H1 (cell line): ENCODE results near the gene CDK10. TPM values are rescaled to one million over a fixed set of nuclear protein-coding genes. Genes with fewer than 3 reads are reported as not detected.
A peak's percentile ranks its signal among the peaks of the same experiment; 100 is the strongest.

Source experiments
- CTCF ChIA-PET: fragments of 300-600 bp; sonication (Branson Sonifier 250); formaldehyde crosslinking; loops from one replicate; lab custom pipeline; 2021; ENCODE audit not compliant: partially characterized antibody; lab: Charles Lee
- POLR2A ChIA-PET: fragments of 300-600 bp; sonication (Branson Sonifier 250); formaldehyde crosslinking; loops from one replicate; lab custom pipeline; 2021; ENCODE audit warnings: inconsistent platforms; ENCODE audit not compliant: partially characterized antibody; lab: Charles Lee
- DNase-seq, 2 experiments: peaks; one replicate each; pipeline versions ENCODE4 v3.0.0 to v3.0.0-alpha.2; 2010 to 2022; ENCODE audit warnings: low spot score in 2 of 2, low read depth in 1 of 2, mixed read lengths in 1 of 2
- FAIRE-seq: peaks from 2 replicates; lab custom pipeline; 2011; peaks lifted over from hg19 to GRCh38; lab: Jason Lieb, UNC
- H2AFZ ChIP-seq: 2 replicates; pipeline ENCODE4 v1.8.1; 2012; ENCODE audit warnings: low read length, inconsistent platforms
- H2AK5ac ChIP-seq: 2 replicates; pipeline ENCODE4 v1.6.1; 2013; ENCODE audit warnings: low read depth, low read length
- H2BK120ac ChIP-seq: replicated peaks from 2 replicates; pipeline ENCODE3; 2013; ENCODE audit warnings: low read depth, low read length, inconsistent platforms
- H2BK12ac ChIP-seq: 2 replicates; pipeline ENCODE4 v1.6.1; 2013; ENCODE audit warnings: low read depth, low read length
- H2BK15ac ChIP-seq: 2 replicates; pipeline ENCODE4 v1.6.1; 2013; ENCODE audit warnings: low read length
- H2BK20ac ChIP-seq: 2 replicates; pipeline ENCODE4 v1.6.1; 2013; ENCODE audit warnings: low read length
- H2BK5ac ChIP-seq: 2 replicates; pipeline ENCODE4 v1.6.1; 2013; ENCODE audit warnings: low read depth, low read length
- H3K14ac ChIP-seq: 2 replicates; pipeline ENCODE4 v1.6.1; 2013; ENCODE audit warnings: inconsistent platforms; ENCODE audit not compliant: insufficient read length
- H3K18ac ChIP-seq: 2 replicates; pipeline ENCODE4 v1.6.1; 2013; ENCODE audit warnings: low read length; ENCODE audit errors: extremely low read depth
- H3K23ac ChIP-seq: 2 replicates; pipeline ENCODE4 v1.6.1; 2013; ENCODE audit warnings: inconsistent platforms; ENCODE audit not compliant: insufficient read length
- H3K23me2 ChIP-seq: 2 replicates; pipeline ENCODE4 v1.6.1; 2013; ENCODE audit warnings: low read depth, low read length
- H3K27ac ChIP-seq: 2 replicates; pipeline ENCODE4 v1.6.1; 2011; ENCODE audit warnings: low read depth, low read length, inconsistent platforms
- H3K27me3 ChIP-seq, 4 experiments: replicated peaks in 1 of 4; 1 replicate in 1 of 4; 2 replicates in 3 of 4; pipeline versions ENCODE4 v1.6.1 to v1.8.1; 2011 to 2013; ENCODE audit warnings: low read length in 3 of 4, mild to moderate bottlenecking in 3 of 4, inconsistent platforms in 2 of 4, mixed read lengths in 2 of 4, moderate library complexity in 1 of 4; ENCODE audit not compliant: control insufficient read depth in 3 of 4, insufficient read depth in 3 of 4; ENCODE audit errors: extremely low read depth in 1 of 4
- H3K36me3 ChIP-seq, 4 experiments: 2 replicates each; pipeline versions ENCODE4 v1.6.1 to v1.8.1; 2011 to 2013; ENCODE audit warnings: mild to moderate bottlenecking in 4 of 4, low read length in 3 of 4, moderate library complexity in 2 of 4, control low read depth in 1 of 4, inconsistent platforms in 1 of 4; ENCODE audit not compliant: insufficient read depth in 4 of 4, control insufficient read depth in 2 of 4
- H3K4ac ChIP-seq: replicated peaks from 2 replicates; pipeline ENCODE3; 2013; ENCODE audit warnings: low read length, low read depth, mixed read lengths, inconsistent platforms; ENCODE audit not compliant: insufficient read length
- H3K4me1 ChIP-seq, 4 experiments: replicated peaks in 1 of 4; 1 replicate in 1 of 4; 2 replicates in 3 of 4; pipeline versions ENCODE4 v1.6.1 to v1.8.1; 2011 to 2013; ENCODE audit warnings: low read length in 3 of 4, inconsistent platforms in 2 of 4, mixed read lengths in 1 of 4; ENCODE audit not compliant: insufficient read depth in 4 of 4, control insufficient read depth in 3 of 4
- H3K4me2 ChIP-seq, 2 experiments: 2 replicates each; pipeline versions ENCODE4 v1.6.1 to v1.8.1; 2011 to 2013; ENCODE audit warnings: low read depth in 2 of 2, low read length in 2 of 2, control low read depth in 1 of 2, inconsistent platforms in 1 of 2, mild to moderate bottlenecking in 1 of 2; ENCODE audit not compliant: insufficient read depth in 1 of 2
- H3K4me3 ChIP-seq, 4 experiments: fragments of 200-600, 300-600 bp in 1 of 4; sonication (generic), shearing (Covaris generic), sonication (Bioruptor Twin) in 1 of 4; 2 replicates each; pipeline versions ENCODE4 v1.5.1 to v1.8.1; 2011 to 2016; ENCODE audit warnings: low read length in 4 of 4, low read depth in 3 of 4, control low read depth in 2 of 4, inconsistent platforms in 2 of 4, mild to moderate bottlenecking in 2 of 4, mixed read lengths in 1 of 4, moderate library complexity in 1 of 4; ENCODE audit not compliant: insufficient read depth in 2 of 4; ENCODE audit errors: extremely low read depth in 1 of 4
- H3K56ac ChIP-seq: replicated peaks from 2 replicates; pipeline ENCODE3; 2013; ENCODE audit warnings: low read depth, mild to moderate bottlenecking, mixed read lengths, low read length, inconsistent platforms; ENCODE audit not compliant: insufficient read length
- H3K79me1 ChIP-seq: 2 replicates; pipeline ENCODE4 v1.6.1; 2013; ENCODE audit warnings: low read depth, low read length, control low read depth
- H3K79me2 ChIP-seq, 2 experiments: 2 replicates each; pipeline versions ENCODE4 v1.6.1 to v1.8.1; 2012 to 2013; ENCODE audit warnings: low read length in 2 of 2, mild to moderate bottlenecking in 2 of 2, inconsistent platforms in 1 of 2; ENCODE audit not compliant: insufficient read depth in 2 of 2, control insufficient read depth in 1 of 2
- H3K9ac ChIP-seq, 4 experiments: replicated peaks in 1 of 4; 1 replicate in 1 of 4; 2 replicates in 3 of 4; pipeline versions ENCODE4 v1.6.1 to v1.8.1; 2011 to 2013; ENCODE audit warnings: low read depth in 3 of 4, low read length in 3 of 4, control low read depth in 2 of 4, mild to moderate bottlenecking in 2 of 4, moderate library complexity in 2 of 4, inconsistent platforms in 1 of 4; ENCODE audit errors: extremely low read depth in 1 of 4
- H3K9me3 ChIP-seq, 2 experiments: 2 replicates each; pipeline versions ENCODE4 v1.6.1 to v1.8.1; 2012 to 2013; ENCODE audit warnings: mild to moderate bottlenecking in 2 of 2, moderate library complexity in 2 of 2, control low read depth in 1 of 2, inconsistent platforms in 1 of 2, low read depth in 1 of 2, low read length in 1 of 2, mixed read lengths in 1 of 2; ENCODE audit not compliant: insufficient read depth in 2 of 2
- H4K20me1 ChIP-seq, 2 experiments: replicated peaks in 1 of 2; 2 replicates each; pipeline versions ENCODE3 to v1.8.1; 2011 to 2013; ENCODE audit warnings: inconsistent platforms in 2 of 2, low read length in 2 of 2, mild to moderate bottlenecking in 1 of 2; ENCODE audit not compliant: insufficient read depth in 2 of 2, control insufficient read depth in 1 of 2
- H4K5ac ChIP-seq: 2 replicates; pipeline ENCODE4 v1.6.1; 2013; ENCODE audit warnings: low read length, low read depth, mixed read lengths, inconsistent platforms; ENCODE audit not compliant: insufficient read length
- H4K8ac ChIP-seq: 2 replicates; pipeline ENCODE4 v1.8.0; 2013; ENCODE audit warnings: mild to moderate bottlenecking, moderate library complexity, low read length, inconsistent platforms; ENCODE audit not compliant: insufficient read depth; ENCODE audit errors: extremely low read depth
- H4K91ac ChIP-seq: replicated peaks from 2 replicates; pipeline ENCODE3; 2013; ENCODE audit warnings: low read length, mixed read lengths, inconsistent platforms; ENCODE audit not compliant: insufficient read length
- ASH2L ChIP-seq: fragments of 200-600, 300-600 bp; sonication (generic); IDR thresholded peaks from one replicate; pipeline ENCODE4 v1.7.1; 2017; ENCODE audit warnings: low read length
- whole genome bisulfite sequencing, 2 experiments: shearing (Covaris generic) in 1 of 2; methylation state at CpG; one replicate each; pipeline versions ENCODE4 v1.1.6 to v1.1.7; 2013 to 2015; ENCODE audit warnings: low lambda C conversion rate in 2 of 2, mixed read lengths in 2 of 2, inconsistent platforms in 1 of 2, low coverage in 1 of 2, missing lambda C conversion rate in 1 of 2; ENCODE audit not compliant: insufficient replicate concordance in 2 of 2, insufficient coverage in 1 of 2, insufficient read length in 1 of 2; ENCODE audit errors: extremely low coverage in 1 of 2, missing lambda C conversion rate in 1 of 2; 5-methylcytosine and 5-hydroxymethylcytosine counted together
- polyA plus RNA-seq, 7 experiments: library from polyadenylated mRNA; depleted of rRNA in 3 of 7; stranded (reverse) in 5 of 7; unstranded in 2 of 7; fragments of >200 nt in 5 of 7; fragments of 200-250 nt in 2 of 7; gene quantifications; 1 replicate in 5 of 7; 2 replicates in 1 of 7; 4 replicates in 1 of 7; pipeline versions ENCODE4 v1.2.1 to v1.2.3, GENCODE V29; 2011 to 2013; ENCODE audit warnings: missing spikeins in 2 of 7, mixed read lengths in 2 of 7
- total RNA-seq: library from RNA; stranded (reverse); fragmentation: NEBNext Ultra II Directional; extraction: Animal tissue kit (Norgen Biotek cat#: 25700); gene quantifications from 2 replicates; pipeline ENCODE4 v1.2.1, GENCODE V29; 2021
- TF ChIP-seq, protein P1 (sequence below), 3 experiments: IDR thresholded peaks; 1 replicate in 2 of 3; 2 replicates in 1 of 3; pipeline versions ENCODE4 v1.5.1 to v1.6.1; 2011; ENCODE audit warnings: low read length in 3 of 3, mild to moderate bottlenecking in 3 of 3, inconsistent platforms in 2 of 3, low read depth in 1 of 3, moderate library complexity in 1 of 3; ENCODE audit not compliant: insufficient read depth in 1 of 3; ENCODE audit errors: control extremely low read depth in 1 of 3

The CDK10 gene
- total and polyA plus RNA-seq, 2 of the 8 experiments (the other 6 are each of a cell fraction or from before 2014, with no cell fraction given), result 49.5 to 83.9 TPM

DNA sequence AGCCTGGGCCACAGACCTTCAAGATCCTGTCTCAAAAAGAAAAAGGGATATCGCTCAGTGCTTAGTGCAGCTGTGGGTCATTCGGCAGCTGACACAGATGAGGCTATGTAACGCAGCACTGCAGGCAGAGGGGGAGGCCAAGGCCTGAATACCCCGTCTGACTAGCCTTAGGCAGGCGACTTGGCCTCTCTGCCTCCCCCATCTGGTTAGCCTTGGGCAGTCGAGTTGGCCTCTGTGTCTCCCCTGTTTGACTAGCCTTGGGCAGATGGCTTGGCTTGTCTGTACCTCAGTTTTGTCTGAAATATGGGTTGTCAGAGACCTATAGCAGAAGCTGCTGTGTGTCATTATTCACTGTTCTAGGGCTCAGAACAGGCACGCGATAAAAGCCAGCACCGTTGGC, 18.9 kb upstream of the CDK10 start:
- no peaks in the 10 kb centered on the region for H3K79me2 ChIP-seq
- no peak overlapping the region for H2BK20ac ChIP-seq
- TF ChIP-seq ASH2L, result no peak
- TF ChIP-seq, protein P1, sequence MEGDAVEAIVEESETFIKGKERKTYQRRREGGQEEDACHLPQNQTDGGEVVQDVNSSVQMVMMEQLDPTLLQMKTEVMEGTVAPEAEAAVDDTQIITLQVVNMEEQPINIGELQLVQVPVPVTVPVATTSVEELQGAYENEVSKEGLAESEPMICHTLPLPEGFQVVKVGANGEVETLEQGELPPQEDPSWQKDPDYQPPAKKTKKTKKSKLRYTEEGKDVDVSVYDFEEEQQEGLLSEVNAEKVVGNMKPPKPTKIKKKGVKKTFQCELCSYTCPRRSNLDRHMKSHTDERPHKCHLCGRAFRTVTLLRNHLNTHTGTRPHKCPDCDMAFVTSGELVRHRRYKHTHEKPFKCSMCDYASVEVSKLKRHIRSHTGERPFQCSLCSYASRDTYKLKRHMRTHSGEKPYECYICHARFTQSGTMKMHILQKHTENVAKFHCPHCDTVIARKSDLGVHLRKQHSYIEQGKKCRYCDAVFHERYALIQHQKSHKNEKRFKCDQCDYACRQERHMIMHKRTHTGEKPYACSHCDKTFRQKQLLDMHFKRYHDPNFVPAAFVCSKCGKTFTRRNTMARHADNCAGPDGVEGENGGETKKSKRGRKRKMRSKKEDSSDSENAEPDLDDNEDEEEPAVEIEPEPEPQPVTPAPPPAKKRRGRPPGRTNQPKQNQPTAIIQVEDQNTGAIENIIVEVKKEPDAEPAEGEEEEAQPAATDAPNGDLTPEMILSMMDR (IDR thresholded peaks at IDR 0.05; ENCODE audit: control extremely low read depth in 1 of 3, insufficient read depth in 1 of 3, low read depth in 1 of 3, low read length in 3 of 3), result peak in 1 of 3 experiments; percentile 15; a peak in 1 of 4 replicates
- TF ChIP-seq, all 59 proteins: peak for 1
- Histone ChIP-seq H4K20me1 (peaks cover 0 to 2% of the 10 kb centered on the region in 2 experiments), H3K56ac (no peak overlapping the region), H2BK5ac (no peak overlapping the region), H3K14ac (no peak overlapping the region), H3K36me3 (peaks cover 0 to 8% (median 2%) of the 10 kb centered on the region in 4 experiments; a peak in 2 of 8 replicates), H3K4me3 (no peak overlapping the region), H3K23me2 (no peaks in the 10 kb centered on the region), H3K4ac (no peak overlapping the region), H4K5ac (no peak overlapping the region), H3K23ac (no peak overlapping the region), H2BK12ac (no peak overlapping the region), H3K27ac (no peak overlapping the region), H3K9me3 (peaks cover 5 to 10% of the 10 kb centered on the region in 2 experiments; a peak in 3 of 4 replicates), H3K79me1 (no peaks in the 10 kb centered on the region), H2AK5ac (no peak overlapping the region), H4K8ac (no peak overlapping the region), H4K91ac (no peak overlapping the region), H2BK15ac (no peak overlapping the region), H3K27me3 (no peaks in the 10 kb centered on the region), H3K4me2 (no peak overlapping the region), H3K18ac (no peak overlapping the region), H2AFZ (no peak overlapping the region), H2BK120ac (no peak overlapping the region), H3K4me1 (no peaks in the 10 kb centered on the region), H3K9ac (no peak overlapping the region)
- ChIA-PET POLR2A (interaction anchor here (0.7 to 1.7 kb wide), 3 partner anchors 10 to 103 kb away, joined by 3 to 5 read pairs (median 4); partner anchors contain the start of genes CDK10, CHMP1A and SPATA33), CTCF (interaction anchor here (0.6 to 3.2 kb wide), 15 partner anchors 8 to 102 kb away, joined by 3 to 20 read pairs (median 4); partner anchors contain the start of gene DPEP1)
- 80% methylated on average over 9 of the region's 9 CpGs; no CpG with 5 or more reads in 1 of the 2 experiments for WGBS, 2 experiments
- FAIRE-seq, result no peak
- no peak for DNase-seq
